Suppressor macrophage treated with lipopolysaccharide for 1 hour (primary cell): ENCODE data around the gene OR4N2.
"Not testable (repeated sequence)": the region's sequence is repeated elsewhere in the genome, so short reads cannot be mapped to it uniquely, and the experiment has no call there.

ENCODE experiments used
- DNase-seq, 3 donors: peaks; one replicate each; pipeline ENCODE4 v3.0.0-alpha.2; 2020 to 2022

OR4N2 gene

DNA sequence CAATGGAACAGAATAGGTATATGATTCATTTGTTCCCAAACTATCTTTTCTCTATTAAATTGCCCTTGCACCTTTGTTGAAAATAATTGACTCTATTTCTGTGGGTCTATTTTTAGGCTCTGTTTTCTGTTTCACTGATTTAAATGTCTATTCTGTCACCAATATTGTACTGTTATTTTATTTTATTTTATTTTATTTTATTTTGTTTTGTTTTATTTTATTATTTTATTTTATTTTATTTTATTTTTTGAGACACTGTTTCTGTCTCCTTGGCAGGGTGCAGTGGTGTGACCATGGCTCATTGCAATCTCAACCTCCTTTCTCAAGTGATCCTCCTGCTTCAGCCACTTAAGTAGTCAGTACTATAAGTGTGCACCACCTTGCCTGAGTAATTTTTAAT is 34.9 kb downstream of the OR4N2 start:
- no peak for DNase-seq

DNA sequence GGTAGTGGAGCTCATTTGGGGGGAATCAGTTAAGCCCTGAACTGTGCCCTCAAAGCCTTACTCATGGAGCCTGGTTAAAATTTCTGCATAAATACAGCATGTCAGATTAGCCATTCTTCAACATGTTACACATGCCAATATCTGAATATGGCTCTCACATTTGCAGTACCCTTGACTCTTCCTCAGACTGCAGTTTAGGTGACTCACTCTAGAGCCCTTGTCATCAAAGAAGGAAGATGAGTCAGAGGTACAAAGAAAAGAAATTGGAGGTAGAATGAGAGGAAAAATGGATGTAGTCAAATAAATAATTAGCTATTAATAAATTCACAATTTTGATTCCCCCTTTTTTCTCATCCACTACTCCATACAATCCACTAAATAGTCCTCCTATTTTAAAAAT is 47.8 kb downstream of the OR4N2 start:
- DNase-seq = peak in 1 of 3 donors; percentile 2

- not testable (repeated sequence) for DNase-seq
Observed at GRCh38 chr14:19866061-19866669, 62.6 kb downstream of the OR4N2 start.

DNA sequence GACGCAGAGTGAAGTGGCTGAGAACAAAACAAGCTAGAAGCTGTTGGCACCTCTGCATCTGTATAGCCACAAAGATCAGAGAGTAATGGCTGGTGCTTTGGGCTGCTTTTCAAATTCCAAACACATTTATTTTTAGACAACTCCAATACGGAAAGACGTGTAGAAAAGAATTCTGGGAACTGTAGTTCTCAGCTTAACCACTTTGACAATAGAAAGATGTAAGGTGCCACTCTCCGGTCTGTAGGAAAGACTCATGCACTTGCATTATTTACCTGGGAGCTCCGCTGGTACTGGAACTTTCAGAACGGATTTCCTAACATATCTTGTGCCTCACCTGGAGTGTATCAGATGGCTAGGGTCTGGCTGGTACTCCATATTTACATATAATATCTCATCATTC is 69.6 kb downstream of the OR4N2 start:
- DNase-seq = no peak

DNA sequence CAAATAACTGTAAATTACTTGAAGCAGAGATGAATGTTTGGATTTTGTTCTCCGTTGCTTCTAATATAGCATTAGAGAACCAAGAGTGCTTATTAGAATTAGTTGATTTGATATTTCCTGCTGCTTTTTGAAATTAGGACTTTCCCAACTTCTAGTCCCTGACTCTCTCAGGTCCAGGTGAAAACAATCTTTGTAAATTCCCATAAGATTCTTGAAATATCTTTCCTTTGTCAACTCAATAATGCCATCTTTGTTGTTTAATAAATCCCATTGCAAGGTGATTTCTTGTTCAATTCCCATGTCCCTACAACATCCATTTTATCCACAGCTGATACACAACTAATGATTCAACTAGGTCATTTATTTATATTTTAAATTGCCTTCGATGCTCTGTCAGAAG is 71.3 kb downstream of the OR4N2 start, which contains the start of gene OR4K2:
TSS of gene OR4K2 (plus strand) at position 301 of the 400 bp plus-strand sequence. CDS start 1,126 bp downstream, outside the sequence.
- DNase-seq = no peak

GRCh38 chr14:19878029-19878642 is 74.6 kb downstream of the OR4N2 start:
- peak; percentile 28 to 48 (median 44) for DNase-seq
